Hepatocyte (in vitro differentiated cells): ENCODE measurements around the gene MTPN.

ENCODE experiments used
- CTCF ChIP-seq: fragments of 200-600 bp; sonication (generic); IDR thresholded peaks from 2 replicates; pipeline ENCODE4 v1.5.1; 2016; ENCODE audit warnings: antibody characterized with exemption, mild to moderate bottlenecking; ENCODE audit not compliant: poor library complexity
- EZH2phosphoT487 ChIP-seq: fragments of 200-600 bp; sonication (generic); IDR thresholded peaks from one replicate; pipeline ENCODE4 v1.6.1; 2018; ENCODE audit warnings: antibody characterized with exemption, mild to moderate bottlenecking, low read depth, moderate library complexity; ENCODE audit not compliant: unreplicated experiment, severe bottlenecking

GRCh38 chr7:135918134-135918533 lies 59.0 kb downstream of the MTPN start:
- TF ChIP-seq CTCF (no peak), EZH2phosphoT487 (no peak)
